ENCODE measurements around the gene CTNNA3. TPM values are rescaled to one million over a fixed set of nuclear protein-coding genes. Genes with fewer than 3 reads are reported as not detected.

CTNNA3 gene
- total RNA-seq, 1 donor from 2014 or later: not detected

DNA sequence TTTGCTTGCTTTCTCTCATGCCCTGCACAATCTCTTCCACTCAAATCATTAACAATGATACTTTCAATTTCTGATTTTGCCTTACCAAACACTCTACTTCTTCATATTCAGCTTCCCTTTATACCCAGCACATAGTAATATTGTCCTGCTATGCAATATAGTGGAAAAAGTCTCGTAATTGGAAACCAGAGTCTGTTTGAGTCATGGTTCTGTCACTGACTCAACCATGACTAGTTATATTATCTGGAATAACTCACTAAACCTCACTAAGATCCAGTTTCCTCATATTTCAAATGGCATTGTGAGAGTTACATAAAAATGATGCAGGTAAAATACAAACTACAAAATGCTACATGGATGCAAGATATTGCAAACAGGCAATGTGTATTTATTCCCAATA lies 868.6 kb downstream of the CTNNA3 start:
- ATAC-seq (ENCODE audit: low read depth) (no peak), DNase-seq (no peak)
- no peaks in the 10 kb centered on the region for H3K4me1 Mint-ChIP-seq
- H3K27me3 Mint-ChIP-seq: no peaks in the 10 kb centered on the region
- CTCF ChIA-PET: no interaction called here
- H3K27ac Mint-ChIP-seq: no peak overlapping the region
- no peaks in the 10 kb centered on the region for H3K9me3 Mint-ChIP-seq
- H3K36me3 Mint-ChIP-seq (ENCODE audit: low read depth): no peaks in the 10 kb centered on the region
- POLR2A ChIA-PET: no interaction called here
- TF ChIP-seq, protein P1, sequence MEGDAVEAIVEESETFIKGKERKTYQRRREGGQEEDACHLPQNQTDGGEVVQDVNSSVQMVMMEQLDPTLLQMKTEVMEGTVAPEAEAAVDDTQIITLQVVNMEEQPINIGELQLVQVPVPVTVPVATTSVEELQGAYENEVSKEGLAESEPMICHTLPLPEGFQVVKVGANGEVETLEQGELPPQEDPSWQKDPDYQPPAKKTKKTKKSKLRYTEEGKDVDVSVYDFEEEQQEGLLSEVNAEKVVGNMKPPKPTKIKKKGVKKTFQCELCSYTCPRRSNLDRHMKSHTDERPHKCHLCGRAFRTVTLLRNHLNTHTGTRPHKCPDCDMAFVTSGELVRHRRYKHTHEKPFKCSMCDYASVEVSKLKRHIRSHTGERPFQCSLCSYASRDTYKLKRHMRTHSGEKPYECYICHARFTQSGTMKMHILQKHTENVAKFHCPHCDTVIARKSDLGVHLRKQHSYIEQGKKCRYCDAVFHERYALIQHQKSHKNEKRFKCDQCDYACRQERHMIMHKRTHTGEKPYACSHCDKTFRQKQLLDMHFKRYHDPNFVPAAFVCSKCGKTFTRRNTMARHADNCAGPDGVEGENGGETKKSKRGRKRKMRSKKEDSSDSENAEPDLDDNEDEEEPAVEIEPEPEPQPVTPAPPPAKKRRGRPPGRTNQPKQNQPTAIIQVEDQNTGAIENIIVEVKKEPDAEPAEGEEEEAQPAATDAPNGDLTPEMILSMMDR (IDR thresholded peaks at IDR 0.05): no peak
- intact Hi-C loops (cut with micrococcal nuclease): no loop called here
- H3K4me3 Mint-ChIP-seq: no peak overlapping the region

DNA sequence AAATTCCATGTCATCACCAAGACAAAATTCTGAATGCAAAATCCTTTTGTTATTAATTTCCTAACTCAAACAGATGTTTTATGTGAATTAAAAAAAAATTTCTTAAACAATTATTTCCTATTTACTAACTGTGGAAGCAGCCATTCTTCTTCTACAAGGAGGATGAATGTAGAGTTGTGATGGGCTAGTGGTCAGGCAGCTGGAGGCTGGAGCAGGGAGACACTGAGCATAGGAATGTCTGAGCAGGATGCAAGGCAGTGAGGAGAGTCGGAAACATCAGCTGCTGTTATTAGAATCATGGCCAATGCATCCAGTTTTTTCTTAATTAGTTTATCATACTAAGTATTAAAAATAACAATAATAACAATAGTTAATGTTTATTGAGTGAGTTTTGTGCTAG lies 872.7 kb downstream of the CTNNA3 start:
- POLR2A ChIA-PET: no interaction called here

DNA sequence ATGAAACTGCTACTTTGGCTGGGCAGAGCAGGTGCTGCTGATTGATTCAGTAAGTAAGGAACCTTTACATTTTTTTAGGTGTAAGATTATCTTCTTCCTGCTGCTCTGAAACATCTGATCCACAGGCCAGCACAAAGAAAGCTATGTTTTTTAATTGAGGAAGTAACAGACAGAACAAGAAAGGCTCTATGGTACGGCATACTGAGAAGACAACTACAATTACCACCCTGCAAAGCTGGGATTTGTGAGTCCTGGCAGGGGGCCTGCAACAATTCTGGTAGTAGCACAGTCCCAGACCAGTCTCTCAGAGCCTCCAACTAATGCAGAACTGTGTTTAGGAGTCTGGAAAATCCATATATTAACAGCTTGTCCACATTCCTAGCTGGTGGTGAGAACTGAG lies 873.2 kb downstream of the CTNNA3 start:
- POLR2A ChIA-PET: no interaction called here
- CTCF ChIA-PET: no interaction called here
- H3K27me3 Mint-ChIP-seq: no peaks in the 10 kb centered on the region
- ATAC-seq (ENCODE audit: low read depth): no peak
- TF ChIP-seq, protein P1 (IDR thresholded peaks at IDR 0.05): no peak
- H3K4me1 Mint-ChIP-seq: no peaks in the 10 kb centered on the region
- intact Hi-C loops (cut with micrococcal nuclease): no loop called here
- no peak for DNase-seq
- H3K9me3 Mint-ChIP-seq: no peaks in the 10 kb centered on the region
- H3K4me3 Mint-ChIP-seq: no peak overlapping the region
- no peaks in the 10 kb centered on the region for H3K36me3 Mint-ChIP-seq (ENCODE audit: low read depth)
- no peak overlapping the region for H3K27ac Mint-ChIP-seq

More for the DNA sequence above, 872.7 kb downstream of the CTNNA3 start:
- DNase-seq (no peak), ATAC-seq (ENCODE audit: low read depth) (no peak)
- Mint-ChIP-seq H3K4me1 (no peaks in the 10 kb centered on the region), H3K9me3 (no peaks in the 10 kb centered on the region), H3K27ac (no peak overlapping the region), H3K27me3 (no peaks in the 10 kb centered on the region), H3K4me3 (no peak overlapping the region), H3K36me3 (ENCODE audit: low read depth) (no peaks in the 10 kb centered on the region)
- CTCF ChIA-PET: no interaction called here
- TF ChIP-seq, protein P1 (IDR thresholded peaks at IDR 0.05): no peak
- intact Hi-C loops (cut with micrococcal nuclease): no loop called here

DNA sequence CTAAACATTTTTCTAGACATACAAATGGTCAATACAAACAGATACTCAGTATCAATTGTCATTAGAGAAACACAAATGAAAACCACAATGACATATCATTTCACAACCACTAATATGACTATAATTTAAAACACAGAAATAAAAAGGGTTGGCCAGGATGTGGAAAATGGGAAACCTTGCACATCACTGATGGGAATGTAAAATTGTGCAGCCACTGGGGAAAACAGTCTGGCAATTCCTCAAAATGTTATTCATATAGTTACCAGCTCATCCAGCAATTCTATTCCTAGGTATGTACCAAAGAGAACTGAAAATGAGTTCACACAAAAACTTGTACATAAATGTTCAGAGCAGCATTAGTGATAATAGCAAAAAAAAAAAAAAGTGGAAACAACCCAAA lies 876.3 kb downstream of the CTNNA3 start:
- no peaks in the 10 kb centered on the region for H3K4me1 Mint-ChIP-seq
- H3K27me3 Mint-ChIP-seq: no peaks in the 10 kb centered on the region
- no peaks in the 10 kb centered on the region for H3K9me3 Mint-ChIP-seq
- ChIA-PET POLR2A (no interaction called here), CTCF (no interaction called here)
- ATAC-seq (ENCODE audit: low read depth) (no peak), DNase-seq (no peak)
- no peak overlapping the region for H3K27ac Mint-ChIP-seq
- intact Hi-C loops (cut with micrococcal nuclease): no loop called here
- TF ChIP-seq, protein P1 (IDR thresholded peaks at IDR 0.05): no peak
- no peak overlapping the region for H3K4me3 Mint-ChIP-seq
- H3K36me3 Mint-ChIP-seq (ENCODE audit: low read depth): no peaks in the 10 kb centered on the region

DNA sequence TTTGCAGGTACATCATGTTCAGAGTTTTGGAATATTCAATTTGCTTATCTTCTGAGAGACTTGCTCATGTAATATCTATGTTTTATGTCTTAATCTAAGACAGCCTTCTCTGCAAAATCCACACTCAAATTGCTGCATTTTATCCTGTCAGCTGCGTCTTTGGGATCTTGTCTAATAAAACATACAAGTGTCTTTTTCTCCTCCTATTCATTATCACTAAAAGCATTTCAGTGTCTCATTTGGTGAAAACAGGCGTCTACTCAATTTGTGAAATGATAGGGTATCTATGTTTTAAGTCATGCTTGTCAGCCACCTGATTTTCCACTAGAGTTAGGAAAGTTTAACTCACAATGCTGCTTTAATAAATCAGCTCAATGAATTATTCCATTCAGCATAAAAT lies 882.9 kb downstream of the CTNNA3 start:
- TF ChIP-seq, protein P1 (IDR thresholded peaks at IDR 0.05): no peak
- no peak for DNase-seq
- no peaks in the 10 kb centered on the region for H3K36me3 Mint-ChIP-seq (ENCODE audit: low read depth)

More for the DNA sequence above, 882.9 kb downstream of the CTNNA3 start:
- H3K4me3 Mint-ChIP-seq: no peak overlapping the region
- CTCF ChIA-PET: interaction anchor here (0.6 kb wide), 1 partner anchor 25 kb away, joined by 3 read pairs; no protein-coding TSS in a partner anchor
- intact Hi-C loops (cut with micrococcal nuclease): no loop called here
- H3K27ac Mint-ChIP-seq: no peak overlapping the region
- H3K27me3 Mint-ChIP-seq: no peaks in the 10 kb centered on the region
- no peaks in the 10 kb centered on the region for H3K4me1 Mint-ChIP-seq
- H3K9me3 Mint-ChIP-seq: no peaks in the 10 kb centered on the region
- ATAC-seq (ENCODE audit: low read depth): no peak
- POLR2A ChIA-PET: no interaction called here

Data from activated B cell treated with CpG ODN at 0.5 μM for 24 hours (primary cell).